NCI-H1092 treated with DMSO at 0.1 percent for 48 hours (cell line): ENCODE results near the gene TRAPPC4.
"Not testable (repeated sequence)": the region's sequence is repeated elsewhere in the genome, so short reads cannot be mapped to it uniquely, and the experiment has no call there.

Experiments
- DNase-seq: peaks from one replicate; lab custom pipeline; 2025; lab: John Stamatoyannopoulos, UW

The TRAPPC4 gene

DNA sequence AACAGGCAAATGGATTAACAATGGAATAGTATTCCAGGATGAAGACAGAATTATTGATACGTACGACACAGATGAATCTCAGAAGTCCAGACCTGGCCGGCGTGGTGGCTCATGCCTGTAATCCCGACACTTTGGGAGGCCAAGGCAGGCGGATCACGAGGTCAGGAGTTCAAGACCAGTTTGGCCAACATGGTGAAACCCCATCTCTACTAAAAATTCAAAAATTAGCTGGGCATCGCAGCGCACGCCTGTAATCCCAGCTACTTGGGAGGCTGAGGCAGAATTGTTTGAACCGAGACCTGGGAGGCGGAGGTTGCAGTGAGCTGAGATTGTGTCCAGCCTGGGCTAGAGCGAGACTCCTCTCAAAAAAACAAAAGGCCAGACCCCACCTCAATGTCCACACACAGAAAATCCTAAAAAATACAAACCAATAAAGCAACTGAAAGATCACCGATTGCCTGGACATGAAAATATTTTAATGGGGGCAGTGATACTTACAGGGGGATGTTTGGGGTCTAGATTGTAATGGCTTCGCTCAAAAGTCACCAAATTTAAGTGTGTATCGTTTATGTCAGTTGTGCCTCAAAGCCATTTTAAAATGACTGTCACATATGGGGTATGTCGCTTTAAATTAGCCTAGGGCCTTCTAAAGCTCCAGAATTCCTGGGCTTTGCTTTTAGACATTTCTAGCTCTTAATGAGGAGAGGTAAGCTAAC lies 4.2 kb upstream of the TRAPPC4 start:
- DNase-seq: no peak

DNA sequence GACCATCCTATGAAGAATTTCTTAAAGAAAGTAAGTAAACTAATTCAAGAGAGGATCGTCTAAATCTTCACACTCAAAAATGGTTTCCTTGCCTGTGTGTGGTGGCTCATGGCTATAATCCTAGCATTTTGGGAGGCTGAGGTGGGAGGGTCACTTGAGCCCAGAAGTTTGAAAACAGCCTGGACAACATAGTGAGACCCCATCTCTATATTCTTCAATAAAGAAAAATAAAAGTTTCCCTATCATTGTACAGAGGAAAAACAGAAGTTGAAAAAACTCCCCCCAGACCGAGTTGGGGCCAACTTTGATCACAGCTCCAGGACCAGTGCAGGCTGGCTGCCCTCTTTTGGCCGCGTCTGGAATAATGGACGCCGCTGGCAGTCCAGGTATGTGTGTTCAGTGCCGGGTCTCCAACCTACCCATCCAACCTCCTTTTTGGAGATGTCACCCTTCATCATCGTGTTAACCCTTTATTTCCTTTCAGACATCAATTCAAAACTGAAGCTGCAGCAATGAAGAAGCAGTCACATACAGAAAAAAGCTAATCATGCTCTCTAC lies 3.4 kb upstream of the TRAPPC4 start:
- no peak for DNase-seq

DNA sequence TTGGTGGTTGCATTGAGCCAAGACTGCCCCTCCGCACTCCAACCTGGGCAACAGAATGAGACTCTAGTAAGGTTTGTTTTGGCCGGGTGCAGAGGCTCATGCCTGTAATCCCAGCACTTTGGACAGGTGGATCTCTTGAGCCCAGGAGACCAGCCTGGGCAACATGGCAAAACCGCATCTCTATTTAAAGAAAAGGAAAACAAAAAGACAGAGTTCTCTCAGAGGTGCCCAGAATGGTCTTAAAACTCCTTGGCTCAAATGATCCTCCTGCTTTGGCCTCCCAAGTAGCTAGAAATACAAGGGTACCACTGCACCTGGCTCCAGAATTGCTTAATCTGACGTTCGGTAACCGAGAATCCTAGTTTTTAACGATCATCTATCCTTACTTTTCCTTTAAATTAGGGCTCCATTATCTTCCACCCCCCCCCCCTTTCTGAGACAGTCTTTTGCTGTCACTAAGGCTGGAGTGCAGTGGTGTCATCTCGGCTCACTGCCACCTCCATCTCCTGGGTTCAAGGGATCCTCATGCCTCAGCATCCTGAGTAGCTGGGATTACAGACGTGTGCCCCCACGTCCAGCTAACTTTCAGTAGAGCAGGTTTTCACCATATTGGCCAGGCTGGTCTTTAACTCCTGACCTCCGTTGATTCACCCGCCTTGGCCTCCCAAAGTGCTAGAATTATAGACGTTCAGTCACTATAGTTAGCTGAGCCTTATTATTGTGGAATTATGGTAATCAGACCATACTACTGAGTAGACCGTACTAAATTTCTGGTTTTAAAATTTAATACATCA lies 2.2 kb upstream of the TRAPPC4 start:
- DNase-seq: no peak

DNA sequence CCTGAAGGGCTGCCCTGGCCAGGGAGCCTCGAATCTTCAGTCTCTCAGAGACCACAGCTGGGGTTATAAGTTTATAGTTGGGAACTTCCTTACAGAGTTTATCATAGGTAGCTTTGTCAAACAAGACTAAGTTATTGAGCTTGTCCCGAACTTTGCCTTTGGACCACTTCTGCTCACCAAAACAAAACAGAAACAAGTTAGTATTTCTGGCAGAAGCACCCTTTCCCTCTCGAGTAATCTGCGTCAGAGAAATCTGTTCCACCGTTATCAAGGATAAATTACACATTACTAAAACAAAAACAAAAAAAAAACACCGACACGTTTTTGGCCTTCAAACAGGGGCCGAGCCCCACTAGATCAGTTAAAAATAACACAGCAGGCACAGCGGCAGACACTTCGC lies 1.2 kb upstream of the TRAPPC4 start:
- not testable (repeated sequence) for DNase-seq

DNA sequence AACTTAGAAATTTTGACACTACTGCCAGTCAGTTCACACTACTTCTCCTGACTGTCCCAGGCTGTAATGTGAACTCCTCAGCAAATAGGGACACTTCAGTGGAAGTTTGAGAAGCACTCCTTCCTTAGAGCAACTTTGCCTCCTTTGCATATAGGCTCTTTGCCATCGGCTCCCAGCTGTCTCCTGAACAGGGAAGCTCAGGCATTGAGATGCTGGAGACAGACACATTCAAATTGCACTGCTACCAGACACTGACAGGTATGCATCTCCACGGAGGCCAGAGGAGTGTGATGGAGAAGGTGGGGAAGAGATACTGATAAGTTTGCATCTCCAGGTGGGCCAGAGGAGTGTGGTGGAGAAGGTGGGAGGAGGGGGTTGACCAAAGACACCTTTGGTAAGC lies 1.4 kb downstream of the TRAPPC4 start:
- DNase-seq: no peak

DNA sequence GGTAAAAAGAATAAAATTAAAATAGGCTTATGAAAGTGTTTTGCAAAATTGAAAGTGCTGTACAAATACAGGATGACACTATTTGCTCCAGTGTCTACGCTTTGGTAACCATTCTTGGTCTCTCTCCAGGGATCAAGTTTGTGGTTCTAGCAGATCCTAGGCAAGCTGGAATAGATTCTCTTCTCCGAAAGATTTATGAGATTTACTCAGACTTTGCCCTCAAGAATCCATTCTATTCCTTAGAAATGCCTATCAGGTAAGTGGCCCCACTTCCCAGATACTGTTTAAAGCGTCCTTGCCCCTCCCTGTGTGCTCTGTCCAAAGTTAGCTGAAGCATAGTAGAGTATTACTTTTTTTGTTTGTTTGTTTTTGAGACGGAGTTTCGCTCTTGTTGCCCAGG lies 3.1 kb downstream of the TRAPPC4 start:
- DNase-seq: no peak

DNA sequence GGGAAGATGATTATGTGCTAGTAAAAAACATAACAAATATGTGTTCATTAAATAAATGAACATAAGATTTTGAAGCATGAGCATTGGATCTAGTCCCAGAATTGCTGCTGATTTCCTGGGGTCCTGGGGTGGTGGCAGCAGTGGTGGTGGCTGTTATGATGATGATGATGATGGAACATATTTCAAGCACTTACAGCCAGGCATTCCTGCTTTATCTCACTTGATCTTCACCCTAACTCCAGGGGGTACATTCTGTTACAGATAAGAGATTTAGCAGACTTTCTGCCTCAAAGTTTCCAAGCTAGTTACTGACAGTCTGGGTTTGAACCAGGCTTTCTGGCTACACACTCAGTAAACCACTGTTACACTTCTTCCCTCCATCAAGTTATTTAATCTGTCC lies 5.2 kb downstream of the TRAPPC4 start:
- no peak for DNase-seq

DNA sequence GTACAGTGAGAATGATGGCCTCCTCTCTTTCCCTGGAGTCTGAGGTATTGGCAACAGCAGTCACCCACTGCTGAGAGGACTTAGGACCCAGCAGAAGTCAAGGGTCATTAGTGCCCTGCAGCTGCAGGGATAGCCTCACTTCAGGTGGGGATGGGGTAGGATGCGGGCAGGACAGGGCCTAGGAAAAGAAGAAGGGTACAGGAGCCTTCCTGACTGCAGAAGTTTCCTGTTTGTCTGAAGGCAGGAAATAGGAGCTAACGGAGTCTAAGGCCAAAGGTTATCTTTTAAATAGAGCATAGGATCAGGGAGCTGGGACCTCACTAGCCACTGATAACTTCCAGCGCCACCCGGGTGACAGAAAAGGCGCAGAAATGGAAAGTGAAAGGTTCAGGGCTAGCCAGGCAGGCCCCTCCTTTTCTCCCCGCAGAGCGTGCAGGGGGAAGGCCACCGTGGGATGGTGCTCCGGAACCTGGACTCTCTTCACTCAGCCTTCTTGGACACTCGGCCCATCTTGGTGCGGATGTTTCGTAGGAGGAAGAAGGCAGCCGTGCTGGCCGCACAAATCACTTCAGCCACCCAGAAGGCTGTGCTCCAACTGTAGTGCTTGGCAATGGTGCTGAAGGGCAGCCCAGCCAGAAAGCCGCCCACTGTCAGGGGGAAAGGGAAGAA lies 6.0 kb downstream of the TRAPPC4 start:
- DNase-seq: no peak

DNA sequence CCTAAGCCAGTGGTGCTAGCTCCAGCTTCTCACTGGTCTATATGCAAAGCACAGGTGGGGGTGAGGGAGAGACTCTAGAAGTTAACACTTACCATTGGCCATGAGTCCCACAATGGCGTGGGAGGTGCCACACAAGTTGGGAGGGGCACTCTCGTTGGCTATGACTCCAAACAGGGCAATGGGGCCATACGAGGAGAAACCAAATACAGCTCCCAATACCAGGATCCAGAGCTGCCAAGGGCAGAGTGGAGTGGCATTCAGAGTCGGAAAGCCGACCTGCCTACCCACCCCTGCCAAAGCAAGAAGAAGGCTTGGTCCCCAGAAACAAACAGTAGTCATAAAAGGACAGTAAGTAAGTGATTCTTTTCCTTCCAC lies 6.5 kb downstream of the TRAPPC4 start:
- DNase-seq: no peak

DNA sequence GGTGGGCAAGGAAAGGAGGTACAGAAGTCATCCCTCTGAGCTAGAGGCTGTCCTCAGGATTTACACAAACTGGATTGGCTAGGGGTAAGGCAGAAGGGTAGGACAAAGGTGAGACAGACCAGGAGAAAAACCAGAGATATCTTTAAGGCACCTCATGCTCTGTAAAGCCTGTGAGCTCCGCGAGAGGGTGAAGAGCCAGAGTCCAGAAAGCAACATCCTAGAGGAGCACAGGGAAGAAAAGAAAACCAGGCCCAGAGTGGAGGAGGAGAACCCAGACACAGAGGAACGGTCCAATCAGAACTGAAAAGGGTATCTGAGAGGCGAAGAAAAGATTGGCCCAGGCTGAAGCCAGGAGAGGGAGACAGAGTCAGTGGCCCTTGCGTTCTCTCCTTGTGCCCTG lies 7.0 kb downstream of the TRAPPC4 start:
- no peak for DNase-seq

DNA sequence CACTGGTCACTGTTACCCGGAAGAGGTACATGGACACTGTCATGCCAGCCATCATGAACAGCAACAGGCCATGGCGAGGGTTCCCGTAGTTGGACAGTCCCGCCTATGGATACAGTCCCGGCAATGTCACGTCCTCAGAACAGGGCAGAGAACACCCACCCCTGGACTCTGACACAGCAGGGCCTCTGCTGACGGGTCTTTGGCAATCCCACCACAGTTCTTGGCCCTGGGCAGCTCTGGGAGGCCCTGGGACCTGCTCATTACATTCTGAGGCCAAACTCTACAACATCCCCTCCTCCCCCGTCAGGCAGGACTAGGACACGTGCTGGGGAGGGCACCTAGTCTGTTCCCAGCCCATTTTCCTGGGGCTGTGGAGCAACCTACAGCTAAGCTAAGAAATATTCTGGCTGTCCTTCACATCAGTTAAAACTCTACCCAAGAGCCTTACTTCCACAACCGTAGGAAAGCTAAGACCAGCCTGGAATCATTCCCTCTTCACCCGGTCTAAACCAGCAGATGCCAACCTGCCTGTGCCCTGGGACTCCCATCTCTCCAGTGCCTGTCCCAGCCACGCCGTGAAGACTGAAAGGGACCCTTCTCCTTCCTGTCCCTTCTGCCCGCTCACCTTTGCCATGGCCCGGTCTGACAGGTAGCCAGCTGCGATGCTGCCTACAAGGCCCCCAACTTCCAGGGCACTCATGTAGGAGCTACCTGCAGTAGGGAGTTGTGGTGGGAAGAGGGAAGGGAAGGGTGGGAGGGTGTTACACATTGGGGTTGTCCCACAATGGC lies 7.6 kb downstream of the TRAPPC4 start:
- no peak for DNase-seq

DNA sequence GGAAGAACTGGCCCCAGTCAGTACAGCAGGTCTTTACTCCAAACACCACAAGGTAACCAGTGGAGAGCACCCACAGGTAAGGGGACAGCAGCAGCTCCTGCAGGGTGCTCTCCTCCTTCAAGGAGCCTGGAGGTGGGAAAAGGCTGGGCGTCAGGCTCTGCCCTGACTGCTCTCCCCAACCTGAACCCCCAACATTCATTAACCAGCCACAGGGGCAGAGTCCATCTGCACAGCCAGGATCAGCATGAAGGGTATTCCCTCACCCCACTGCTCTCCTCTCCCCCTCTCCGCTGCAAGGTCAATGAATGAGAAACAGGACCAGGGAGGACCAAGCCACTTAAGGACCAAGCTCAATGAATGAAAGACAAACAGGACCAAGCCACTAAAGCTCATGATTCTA lies 8.4 kb downstream of the TRAPPC4 start:
- no peak for DNase-seq

DNA sequence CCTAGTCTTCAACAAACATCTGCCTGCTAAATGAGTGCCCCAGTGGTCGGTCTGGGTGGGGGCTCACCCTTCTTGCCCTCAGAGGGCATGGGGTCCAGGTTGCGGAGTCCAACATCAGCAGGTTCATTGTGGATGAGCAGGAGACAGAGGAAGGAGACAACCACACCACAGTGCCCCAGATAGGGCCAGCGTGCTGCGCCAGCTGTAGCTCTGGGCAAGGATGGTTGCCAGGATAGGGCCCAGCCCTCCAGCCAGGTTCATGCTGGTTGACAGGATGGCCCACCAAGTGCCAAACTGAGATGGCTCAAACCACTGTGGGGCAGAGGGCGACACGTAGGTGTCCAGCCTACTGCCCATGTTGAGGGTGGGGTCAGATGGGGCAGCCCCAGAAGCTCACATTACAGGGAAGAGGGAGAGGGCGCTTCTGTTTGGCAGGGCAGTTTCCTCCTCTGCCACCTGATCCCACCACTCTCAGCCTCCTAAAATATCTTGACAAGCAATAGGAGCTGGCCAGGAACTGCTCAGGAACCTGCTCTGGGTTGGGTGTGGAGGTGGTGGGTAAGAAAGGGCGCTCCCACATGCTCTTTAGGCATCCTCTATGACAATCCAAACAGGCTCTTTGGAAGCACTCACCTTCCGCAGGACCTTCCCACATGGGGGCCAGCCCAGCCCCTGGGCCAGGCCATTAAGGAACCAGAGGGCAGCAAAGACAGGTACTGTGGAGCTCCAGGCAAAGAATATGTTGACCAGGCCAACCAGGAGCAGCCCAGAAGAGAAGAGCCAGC lies 9.2 kb downstream of the TRAPPC4 start:
- DNase-seq: no peak

DNA sequence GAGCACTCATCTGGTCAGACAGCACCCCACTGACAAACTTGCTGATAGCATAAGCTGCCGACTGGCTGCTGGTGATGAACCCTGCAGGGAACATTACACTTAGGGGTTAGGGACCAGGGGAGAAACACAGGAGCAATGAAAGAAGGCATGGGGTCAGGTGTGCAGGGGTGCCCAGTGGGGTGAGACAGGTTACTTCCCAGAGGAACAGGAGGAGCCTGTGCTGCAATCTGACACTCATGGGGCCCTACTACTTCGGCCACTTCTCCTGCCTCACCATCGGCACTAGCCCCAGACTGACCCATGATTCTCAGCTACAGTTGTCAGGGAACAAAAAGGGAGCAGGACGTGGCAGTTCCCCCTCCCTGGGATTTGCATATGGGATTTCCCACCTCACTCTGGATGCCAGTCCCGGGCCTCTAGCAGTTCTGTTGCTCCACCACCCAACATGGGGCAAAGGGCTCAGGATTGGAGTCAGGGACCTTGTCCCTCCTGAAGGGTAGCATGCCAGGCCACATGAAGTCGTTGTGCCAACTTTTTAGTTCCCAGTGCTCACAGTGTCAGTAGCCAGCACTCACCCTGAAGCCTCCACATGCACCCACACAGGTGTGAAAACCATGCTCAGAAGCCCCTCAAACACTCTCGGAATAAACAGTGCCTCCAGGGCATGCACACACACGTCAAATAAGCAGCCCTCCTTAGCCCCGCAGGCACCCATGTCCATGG lies 9.9 kb downstream of the TRAPPC4 start:
- DNase-seq: no peak

DNA sequence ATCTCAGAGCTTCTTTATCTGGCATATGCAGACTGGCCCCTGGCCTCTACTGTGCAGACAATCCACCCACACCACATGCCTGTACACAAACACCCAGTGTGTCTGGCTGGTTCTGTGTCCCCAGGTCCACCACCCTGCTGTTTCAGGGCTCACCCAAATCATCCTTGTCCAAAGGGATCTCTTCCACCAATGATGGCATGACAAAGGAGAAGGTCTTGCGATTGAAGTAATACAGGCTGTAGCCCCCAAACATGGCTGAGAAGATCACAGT lies 10.4 kb downstream of the TRAPPC4 start:
- DNase-seq: no peak

DNA sequence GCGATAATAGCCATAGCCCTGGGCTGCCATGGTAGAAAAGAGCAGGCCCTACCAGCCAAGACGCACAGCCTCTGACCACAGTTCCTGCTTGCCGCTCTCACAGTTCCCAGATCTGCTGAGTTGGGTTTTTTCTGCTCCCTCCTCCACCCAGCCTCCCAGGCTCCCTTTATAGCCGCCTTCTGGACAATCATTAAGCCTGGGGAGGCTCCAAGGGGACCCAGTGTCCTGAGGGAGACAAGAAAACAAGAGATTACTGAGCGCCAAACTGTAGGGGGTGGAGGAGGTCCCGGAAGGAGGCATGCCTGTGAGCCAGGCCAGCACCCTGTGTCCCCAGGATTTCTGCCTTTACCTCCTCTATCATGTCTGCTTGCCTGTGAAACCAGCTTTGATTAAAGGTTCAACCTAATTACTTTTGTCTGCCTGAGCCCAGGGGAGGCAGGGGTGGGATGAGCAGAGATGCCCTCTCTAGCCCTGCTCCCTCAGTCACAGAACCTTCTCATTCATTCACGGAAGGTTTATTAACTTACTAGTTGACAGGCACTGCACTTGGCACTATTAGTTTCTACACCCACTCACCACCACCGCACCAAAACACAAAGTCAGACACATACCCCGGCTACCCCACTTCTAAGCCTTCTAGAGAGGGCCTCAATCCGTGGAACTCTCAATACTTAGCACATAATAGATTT lies 10.9 kb downstream of the TRAPPC4 start:
- DNase-seq: no peak

DNA sequence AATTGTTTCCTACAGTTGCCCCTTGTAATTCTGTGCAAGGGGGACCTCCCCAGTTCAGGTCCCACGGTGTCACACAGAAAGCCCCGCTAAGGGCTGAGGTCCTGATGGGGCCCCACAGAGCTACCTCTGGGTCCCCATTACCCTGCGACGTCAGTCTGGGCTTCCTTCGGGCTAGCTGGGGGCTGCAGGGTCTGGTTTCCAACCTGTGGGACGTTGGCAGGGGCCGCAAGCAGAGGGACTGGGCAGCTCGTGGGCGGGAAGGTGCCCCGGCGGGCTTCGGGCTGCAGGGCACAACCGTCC lies 11.4 kb downstream of the TRAPPC4 start:
- no peak for DNase-seq

DNA sequence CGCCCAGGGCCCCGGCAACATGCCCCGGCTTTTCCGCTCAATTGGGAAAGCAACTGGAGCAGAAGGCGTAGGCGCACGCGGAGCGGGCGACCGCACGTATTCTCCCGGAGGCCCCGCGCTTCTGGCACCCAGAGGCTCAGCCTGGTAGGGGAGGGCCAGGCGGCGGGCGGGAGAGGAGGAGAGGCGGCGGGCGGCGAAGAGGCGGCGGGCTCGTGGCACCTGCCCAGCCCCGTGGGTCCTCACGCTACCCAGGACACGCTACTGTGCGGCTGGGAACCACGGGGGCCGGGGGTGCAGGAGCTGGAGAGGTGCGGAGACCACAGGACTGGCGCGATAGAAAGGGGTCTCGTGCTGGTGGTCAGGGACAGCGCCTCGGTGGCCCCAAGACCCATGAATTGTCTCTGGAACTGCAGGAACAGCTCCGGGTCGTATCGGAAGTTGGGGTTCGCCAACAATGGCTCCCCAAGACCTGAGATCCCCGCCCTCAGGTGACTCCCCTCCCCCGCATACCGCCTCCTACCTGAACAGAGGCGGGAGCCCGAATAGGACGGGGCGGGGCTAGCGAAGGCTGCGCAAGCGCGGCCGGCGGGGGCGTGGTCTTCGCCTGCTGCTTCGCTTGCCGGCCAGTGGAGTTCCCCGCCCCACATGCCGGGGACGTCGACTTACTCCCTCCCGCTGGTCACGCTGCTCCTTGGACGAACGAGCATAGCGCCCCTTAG lies 11.9 kb downstream of the TRAPPC4 start, which contains the start of gene SLC37A4:
TSS of gene SLC37A4 (minus strand) at position 549 of the 719 bp plus-strand sequence.
- DNase-seq: peak; percentile 97

DNA sequence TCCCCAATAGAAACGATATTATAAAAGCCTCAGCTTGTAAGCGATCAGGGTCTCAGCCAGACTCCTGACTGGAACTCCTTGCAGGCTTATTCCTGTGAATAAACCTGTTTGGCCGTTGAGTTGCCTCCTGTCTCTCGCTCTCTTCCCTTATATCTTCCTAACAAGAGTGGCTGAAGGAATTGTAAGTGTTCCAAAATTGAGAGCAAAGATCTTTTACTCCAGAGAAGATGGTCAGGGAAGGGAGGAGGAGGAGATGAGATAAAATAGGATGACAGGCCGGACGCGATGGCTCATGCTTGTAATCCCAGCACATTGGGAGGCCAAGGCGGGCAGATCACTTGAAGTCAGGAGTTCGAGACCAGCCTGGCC lies 13.3 kb downstream of the TRAPPC4 start:
- no peak for DNase-seq

DNA sequence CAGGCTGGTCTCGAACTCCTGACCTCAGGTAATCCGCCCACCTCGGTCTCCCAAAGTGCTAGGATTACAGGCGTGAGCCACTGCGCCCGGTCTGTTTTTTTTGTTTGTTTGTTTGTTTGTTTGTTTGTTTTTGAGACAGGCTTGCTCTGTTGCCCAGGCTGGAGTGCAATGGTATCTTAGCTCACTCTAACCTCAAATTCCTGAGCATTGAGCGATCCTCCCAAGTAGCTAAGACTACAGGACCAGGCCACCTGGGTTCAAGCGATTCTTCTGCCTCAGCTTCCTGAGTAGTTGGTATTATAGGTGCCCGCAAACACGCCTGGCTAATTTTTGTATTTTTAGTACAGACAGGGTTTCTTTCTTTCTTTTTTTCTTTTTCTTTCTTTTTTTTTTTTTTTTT lies 14.9 kb downstream of the TRAPPC4 start:
- not testable (repeated sequence) for DNase-seq
